Astrocyte (in vitro differentiated cells and primary cell): Measurements from ENCODE around the gene GLO1. TPM values are rescaled to one million over a fixed set of nuclear protein-coding genes. Genes with fewer than 3 reads are reported as not detected.

Source experiments
- DNase-seq: peaks from one replicate; pipeline ENCODE4 v3.0.0-alpha.2; 2010; ENCODE audit warnings: low read depth
- FAIRE-seq: peaks from 2 replicates; lab custom pipeline; 2011; peaks lifted over from hg19 to GRCh38; lab: Jason Lieb, UNC
- H2AFZ ChIP-seq: 2 replicates; pipeline ENCODE4 v1.6.0; 2012; ENCODE audit warnings: low read depth, low read length, inconsistent platforms
- H3K27ac ChIP-seq: 2 replicates; pipeline ENCODE4 v1.5.1; 2011; ENCODE audit warnings: low read depth, low read length, inconsistent platforms
- H3K27me3 ChIP-seq: 2 replicates; pipeline ENCODE4 v1.6.0; 2011; ENCODE audit warnings: low read length, inconsistent platforms; ENCODE audit not compliant: insufficient read depth
- H3K36me3 ChIP-seq: 2 replicates; pipeline ENCODE4 v1.5.1; 2011; ENCODE audit warnings: low read length, inconsistent platforms; ENCODE audit not compliant: insufficient read depth
- H3K4me1 ChIP-seq: 2 replicates; pipeline ENCODE4 v1.5.1; 2011; ENCODE audit warnings: low read length, inconsistent platforms; ENCODE audit not compliant: insufficient read depth
- H3K4me2 ChIP-seq: 2 replicates; pipeline ENCODE4 v1.6.0; 2012; ENCODE audit warnings: low read length, inconsistent platforms
- H3K4me3 ChIP-seq: 2 replicates; pipeline ENCODE4 v1.5.1; 2011; ENCODE audit warnings: low read depth, mild to moderate bottlenecking, low read length, inconsistent platforms; ENCODE audit not compliant: insufficient read depth
- H3K79me2 ChIP-seq: 2 replicates; pipeline ENCODE4 v1.6.0; 2012; ENCODE audit warnings: mild to moderate bottlenecking, low read length, inconsistent platforms; ENCODE audit not compliant: insufficient read depth
- H3K9ac ChIP-seq: 2 replicates; pipeline ENCODE4 v1.6.0; 2012; ENCODE audit warnings: mild to moderate bottlenecking, low read length, inconsistent platforms
- H3K9me3 ChIP-seq: 2 replicates; pipeline ENCODE4 v1.5.1; 2012; ENCODE audit warnings: low read depth, mild to moderate bottlenecking, low read length, inconsistent platforms; ENCODE audit not compliant: insufficient read depth
- H4K20me1 ChIP-seq: 2 replicates; pipeline ENCODE4 v1.6.0; 2012; ENCODE audit warnings: low read length, inconsistent platforms; ENCODE audit not compliant: insufficient read depth
- H3K27ac Mint-ChIP-seq: one replicate; pipeline ENCODE4 v1.8.0; 2021; ENCODE audit warnings: mild to moderate bottlenecking, mixed read lengths; ENCODE audit not compliant: unreplicated experiment
- H3K27me3 Mint-ChIP-seq: one replicate; pipeline ENCODE4 v1.8.0; 2021; ENCODE audit warnings: low read depth, mixed read lengths; ENCODE audit not compliant: unreplicated experiment
- H3K36me3 Mint-ChIP-seq: one replicate; pipeline ENCODE4 v1.8.0; 2021; ENCODE audit warnings: low read depth, mixed read lengths; ENCODE audit not compliant: unreplicated experiment
- H3K4me1 Mint-ChIP-seq: one replicate; pipeline ENCODE4 v1.8.0; 2021; ENCODE audit warnings: low read depth, mixed read lengths; ENCODE audit not compliant: unreplicated experiment
- H3K4me3 Mint-ChIP-seq: one replicate; pipeline ENCODE4 v1.8.0; 2021; ENCODE audit warnings: mild to moderate bottlenecking, moderate library complexity, mixed read lengths; ENCODE audit not compliant: unreplicated experiment
- H3K9me3 Mint-ChIP-seq: one replicate; pipeline ENCODE4 v1.8.0; 2021; ENCODE audit warnings: mild to moderate bottlenecking, mixed read lengths; ENCODE audit not compliant: unreplicated experiment
- CTCF ChIP-seq: IDR thresholded peaks from 2 replicates; pipeline ENCODE4 v1.5.1; 2011; ENCODE audit warnings: low read depth, mild to moderate bottlenecking, inconsistent platforms, low read length, moderate library complexity; ENCODE audit not compliant: insufficient read depth
- EZH2 ChIP-seq: IDR thresholded peaks from 2 replicates; pipeline ENCODE4 v1.6.1; 2012; ENCODE audit warnings: mild to moderate bottlenecking, low read length, inconsistent platforms; ENCODE audit not compliant: insufficient read depth
- total RNA-seq: library from RNA; stranded (reverse); gene quantifications from 2 replicates; pipeline ENCODE4 v1.2.1, GENCODE V29; 2021

GLO1 gene
- total RNA-seq, 1 donor from 2014 or later = 172 TPM

- H3K27me3 Mint-ChIP-seq = no peaks in the 10 kb centered on the region
- peak; percentile 81 for FAIRE-seq
These were observed 31.0 kb downstream of the GLO1 start for GRCh38 chr6:38671885-38672467.

GRCh38 chr6:38658418-38659167, 44.4 kb downstream of the GLO1 start:
- Mint-ChIP-seq H3K27ac (no peak overlapping the region), H3K36me3 (no peaks in the 10 kb centered on the region), H3K4me3 (no peak overlapping the region), H3K9me3 (peaks cover 2% of the 10 kb centered on the region), H3K27me3 (peaks cover 2% of the 10 kb centered on the region), H3K4me1 (no peaks in the 10 kb centered on the region)
- Histone ChIP-seq H3K4me2 (no peak overlapping the region), H3K4me1 (no peaks in the 10 kb centered on the region), H3K27ac (no peak overlapping the region), H3K9me3 (no peaks in the 10 kb centered on the region), H3K27me3 (no peaks in the 10 kb centered on the region), H3K36me3 (no peaks in the 10 kb centered on the region), H3K9ac (no peak overlapping the region), H4K20me1 (no peaks in the 10 kb centered on the region), H2AFZ (no peak overlapping the region), H3K79me2 (no peaks in the 10 kb centered on the region), H3K4me3 (no peak overlapping the region)
- DNase-seq = no peak
- TF ChIP-seq CTCF (no peak), EZH2 (no peak)
- no peak for FAIRE-seq

More at GRCh38 chr6:38671885-38672467, 31.0 kb downstream of the GLO1 start:
- TF ChIP-seq CTCF = peak; percentile 90
- no peak for TF ChIP-seq EZH2
- H3K79me2 ChIP-seq = no peaks in the 10 kb centered on the region
- peak; percentile 29 for DNase-seq
- H3K27me3 ChIP-seq = no peaks in the 10 kb centered on the region
- no peaks in the 10 kb centered on the region for H4K20me1 ChIP-seq
- peaks cover 17% of the 10 kb centered on the region for H3K36me3 ChIP-seq
- Mint-ChIP-seq H3K27ac (no peak overlapping the region), H3K36me3 (peaks cover 14% of the 10 kb centered on the region), H3K4me3 (no peak overlapping the region), H3K4me1 (no peaks in the 10 kb centered on the region), H3K9me3 (no peaks in the 10 kb centered on the region)
- no peak overlapping the region for H3K27ac ChIP-seq
- H3K4me1 ChIP-seq = no peaks in the 10 kb centered on the region
- no peaks in the 10 kb centered on the region for H3K9me3 ChIP-seq
- H2AFZ ChIP-seq = no peak overlapping the region
- no peak overlapping the region for H3K4me3 ChIP-seq
- no peak overlapping the region for H3K4me2 ChIP-seq
- no peak overlapping the region for H3K9ac ChIP-seq

GRCh38 chr6:38656896-38657295, 46.0 kb downstream of the GLO1 start:
- TF ChIP-seq CTCF = no peak
- no peak overlapping the region for H2AFZ ChIP-seq
- FAIRE-seq = no peak
- H3K9me3 Mint-ChIP-seq = peaks cover 2% of the 10 kb centered on the region
- DNase-seq = no peak
- H3K27ac ChIP-seq = no peak overlapping the region
- no peak overlapping the region for H3K27ac Mint-ChIP-seq
- H4K20me1 ChIP-seq = no peaks in the 10 kb centered on the region
- H3K36me3 ChIP-seq = no peaks in the 10 kb centered on the region
- no peak overlapping the region for H3K9ac ChIP-seq
- H3K79me2 ChIP-seq = no peaks in the 10 kb centered on the region
- H3K9me3 ChIP-seq = no peaks in the 10 kb centered on the region
- no peak overlapping the region for H3K4me2 ChIP-seq
- H3K4me1 Mint-ChIP-seq = no peaks in the 10 kb centered on the region
- H3K4me3 Mint-ChIP-seq = no peak overlapping the region
- no peaks in the 10 kb centered on the region for H3K27me3 ChIP-seq
- no peaks in the 10 kb centered on the region for H3K36me3 Mint-ChIP-seq
- H3K27me3 Mint-ChIP-seq = peaks cover 2% of the 10 kb centered on the region
- no peaks in the 10 kb centered on the region for H3K4me1 ChIP-seq
- no peak overlapping the region for H3K4me3 ChIP-seq
